ENCODE data around the gene LDLRAD4. TPM values are rescaled to one million over a fixed set of nuclear protein-coding genes. Genes with fewer than 3 reads are reported as not detected.

LDLRAD4 gene
- total RNA-seq, 1 experiment from 2014 or later, result 0.68 TPM

- Histone ChIP-seq H3K27me3 (replicated peaks) (no peaks in the 10 kb centered on the region), H3K9me3 (replicated peaks) (no peaks in the 10 kb centered on the region), H3K27ac (no peak overlapping the region), H3K36me3 (no peaks in the 10 kb centered on the region), H3K4me1 (replicated peaks) (peaks cover 13% of the 10 kb centered on the region), H3K4me3 (no peak overlapping the region)
- no peak for DNase-seq (ENCODE audit: low read depth in 1 of 2, low spot score in 2 of 2)
These were observed 170.3 kb downstream of the LDLRAD4 start for GRCh38 chr18:13388586-13389490.

- no peak overlapping the region for H3K27ac ChIP-seq
- peaks cover 13% of the 10 kb centered on the region for H3K4me1 ChIP-seq (replicated peaks)
- H3K9me3 ChIP-seq (replicated peaks), result no peaks in the 10 kb centered on the region
- no peaks in the 10 kb centered on the region for H3K36me3 ChIP-seq
- H3K27me3 ChIP-seq (replicated peaks), result no peaks in the 10 kb centered on the region
- H3K4me3 ChIP-seq, result no peak overlapping the region
- no peak for DNase-seq (ENCODE audit: low read depth in 1 of 2, low spot score in 2 of 2)
These were observed 171.1 kb downstream of the LDLRAD4 start for GRCh38 chr18:13389491-13390131.

GRCh38 chr18:13390196-13390595 lies 171.6 kb downstream of the LDLRAD4 start:
- H3K4me1 ChIP-seq (replicated peaks), result peaks cover 13% of the 10 kb centered on the region
- no peak for DNase-seq (ENCODE audit: low read depth in 1 of 2, low spot score in 2 of 2)
- H3K9me3 ChIP-seq (replicated peaks), result no peaks in the 10 kb centered on the region
- no peak overlapping the region for H3K4me3 ChIP-seq
- no peaks in the 10 kb centered on the region for H3K27me3 ChIP-seq (replicated peaks)
- no peak overlapping the region for H3K27ac ChIP-seq
- no peaks in the 10 kb centered on the region for H3K36me3 ChIP-seq

- Histone ChIP-seq H3K36me3 (no peaks in the 10 kb centered on the region), H3K9me3 (replicated peaks) (no peaks in the 10 kb centered on the region), H3K4me3 (no peak overlapping the region), H3K27ac (no peak overlapping the region), H3K4me1 (replicated peaks) (peaks cover 13% of the 10 kb centered on the region), H3K27me3 (replicated peaks) (no peaks in the 10 kb centered on the region)
- no peak for DNase-seq (ENCODE audit: low read depth in 1 of 2, low spot score in 2 of 2)
These were observed 172.2 kb downstream of the LDLRAD4 start for GRCh38 chr18:13390711-13391110.

GRCh38 chr18:13392029-13392750 lies 173.6 kb downstream of the LDLRAD4 start:
- H3K36me3 ChIP-seq, result no peaks in the 10 kb centered on the region
- peaks cover 13% of the 10 kb centered on the region for H3K4me1 ChIP-seq (replicated peaks)
- no peaks in the 10 kb centered on the region for H3K27me3 ChIP-seq (replicated peaks)
- H3K9me3 ChIP-seq (replicated peaks), result no peaks in the 10 kb centered on the region
- no peak overlapping the region for H3K27ac ChIP-seq
- DNase-seq (ENCODE audit: low read depth in 1 of 2, low spot score in 2 of 2), result no peak
- no peak overlapping the region for H3K4me3 ChIP-seq

GRCh38 chr18:13392899-13393298 lies 174.3 kb downstream of the LDLRAD4 start:
- Histone ChIP-seq H3K27ac (no peak overlapping the region), H3K9me3 (replicated peaks) (no peaks in the 10 kb centered on the region), H3K4me1 (replicated peaks) (peaks cover 10% of the 10 kb centered on the region), H3K36me3 (no peaks in the 10 kb centered on the region), H3K4me3 (no peak overlapping the region), H3K27me3 (replicated peaks) (no peaks in the 10 kb centered on the region)
- no peak for DNase-seq (ENCODE audit: low read depth in 1 of 2, low spot score in 2 of 2)

- Histone ChIP-seq H3K9me3 (replicated peaks) (no peaks in the 10 kb centered on the region), H3K27me3 (replicated peaks) (no peaks in the 10 kb centered on the region), H3K36me3 (no peaks in the 10 kb centered on the region), H3K27ac (no peak overlapping the region), H3K4me1 (replicated peaks) (peaks cover 6% of the 10 kb centered on the region), H3K4me3 (no peak overlapping the region)
- DNase-seq (ENCODE audit: low read depth in 1 of 2, low spot score in 2 of 2), result no peak
These were observed 174.8 kb downstream of the LDLRAD4 start for GRCh38 chr18:13393338-13393737.

GRCh38 chr18:13394801-13395200 lies 176.2 kb downstream of the LDLRAD4 start:
- Histone ChIP-seq H3K27me3 (replicated peaks) (0 out of 2 replicates have a peak, but pooled peaks cover 2% of the 10 kb centered on the region), H3K9me3 (replicated peaks) (no peaks in the 10 kb centered on the region), H3K27ac (no peak overlapping the region), H3K4me3 (no peak overlapping the region), H3K4me1 (replicated peaks) (no peaks in the 10 kb centered on the region), H3K36me3 (no peaks in the 10 kb centered on the region)
- no peak for DNase-seq (ENCODE audit: low read depth in 1 of 2, low spot score in 2 of 2)

GRCh38 chr18:13395577-13395976 lies 177.0 kb downstream of the LDLRAD4 start:
- H3K4me3 ChIP-seq, result no peak overlapping the region

GRCh38 chr18:13397504-13398163 lies 179.1 kb downstream of the LDLRAD4 start:
- Histone ChIP-seq H3K27me3 (replicated peaks) (0 out of 2 replicates have a peak, but pooled peaks cover 2% of the 10 kb centered on the region), H3K9me3 (replicated peaks) (no peaks in the 10 kb centered on the region), H3K36me3 (no peaks in the 10 kb centered on the region), H3K4me1 (replicated peaks) (no peaks in the 10 kb centered on the region), H3K4me3 (no peak overlapping the region), H3K27ac (no peak overlapping the region)
- DNase-seq (ENCODE audit: low read depth in 1 of 2, low spot score in 2 of 2), result no peak

More at GRCh38 chr18:13395577-13395976, 177.0 kb downstream of the LDLRAD4 start:
- DNase-seq (ENCODE audit: low read depth in 1 of 2, low spot score in 2 of 2), result no peak
- Histone ChIP-seq H3K9me3 (replicated peaks) (no peaks in the 10 kb centered on the region), H3K27me3 (replicated peaks) (0 out of 2 replicates have a peak, but pooled peaks cover 2% of the 10 kb centered on the region), H3K36me3 (no peaks in the 10 kb centered on the region), H3K27ac (no peak overlapping the region), H3K4me1 (replicated peaks) (no peaks in the 10 kb centered on the region)

- Histone ChIP-seq H3K36me3 (no peaks in the 10 kb centered on the region), H3K27me3 (replicated peaks) (0 out of 2 replicates have a peak, but pooled peaks cover 2% of the 10 kb centered on the region), H3K27ac (no peak overlapping the region), H3K4me1 (replicated peaks) (no peaks in the 10 kb centered on the region), H3K9me3 (replicated peaks) (no peaks in the 10 kb centered on the region), H3K4me3 (no peak overlapping the region)
- DNase-seq (ENCODE audit: low read depth in 1 of 2, low spot score in 2 of 2), result no peak
These were observed 180.1 kb downstream of the LDLRAD4 start for GRCh38 chr18:13398631-13399030.

- Histone ChIP-seq H3K4me3 (no peak overlapping the region), H3K27me3 (replicated peaks) (0 out of 2 replicates have a peak, but pooled peaks cover 2% of the 10 kb centered on the region), H3K36me3 (no peaks in the 10 kb centered on the region), H3K4me1 (replicated peaks) (no peaks in the 10 kb centered on the region), H3K27ac (no peak overlapping the region), H3K9me3 (replicated peaks) (no peaks in the 10 kb centered on the region)
- DNase-seq (ENCODE audit: low read depth in 1 of 2, low spot score in 2 of 2), result no peak
These were observed 181.0 kb downstream of the LDLRAD4 start for GRCh38 chr18:13399511-13399910.

- DNase-seq (ENCODE audit: low read depth in 1 of 2, low spot score in 2 of 2), result no peak
- H3K27me3 ChIP-seq (replicated peaks), result 0 out of 2 replicates have a peak, but pooled peaks cover 2% of the 10 kb centered on the region
- H3K9me3 ChIP-seq (replicated peaks), result no peaks in the 10 kb centered on the region
- H3K36me3 ChIP-seq, result no peaks in the 10 kb centered on the region
- no peak overlapping the region for H3K4me3 ChIP-seq
- no peaks in the 10 kb centered on the region for H3K4me1 ChIP-seq (replicated peaks)
- no peak overlapping the region for H3K27ac ChIP-seq
These were observed 182.2 kb downstream of the LDLRAD4 start for GRCh38 chr18:13400636-13401315.
